Esophagus (tissue), 2 donors: ENCODE data around the gene MRPL11. TPM values are rescaled to one million over a fixed set of nuclear protein-coding genes. Genes with fewer than 3 reads are reported as not detected.
"Not testable (repeated sequence)": the region's sequence is repeated elsewhere in the genome, so short reads cannot be mapped to it uniquely, and the experiment has no call there.

Experiments
- H3K27ac ChIP-seq, 2 donors: one replicate each; pipeline ENCODE4 v1.5.1; 2013; ENCODE audit warnings: low read depth in 2 of 2, mild to moderate bottlenecking in 2 of 2, inconsistent platforms in 1 of 2, low read length in 1 of 2, moderate library complexity in 1 of 2
- H3K27me3 ChIP-seq, 2 donors: one replicate each; pipeline ENCODE4 v1.6.1; 2013; ENCODE audit warnings: low read length in 2 of 2, control low read depth in 1 of 2, mild to moderate bottlenecking in 1 of 2; ENCODE audit not compliant: insufficient read depth in 2 of 2, control insufficient read depth in 1 of 2
- H3K36me3 ChIP-seq, 2 donors: one replicate each; pipeline ENCODE4 v1.6.1; 2013; ENCODE audit warnings: low read length in 1 of 2; ENCODE audit not compliant: control insufficient read depth in 2 of 2, insufficient read depth in 2 of 2
- H3K4me1 ChIP-seq, 2 donors: one replicate each; pipeline ENCODE4 v1.6.1; 2013; ENCODE audit warnings: low read length in 1 of 2; ENCODE audit not compliant: control insufficient read depth in 2 of 2, insufficient read depth in 2 of 2
- H3K4me3 ChIP-seq, 2 donors: one replicate each; pipeline ENCODE4 v1.5.1; 2013; ENCODE audit warnings: low read length in 2 of 2, mild to moderate bottlenecking in 2 of 2, low read depth in 1 of 2, moderate library complexity in 1 of 2
- H3K9me3 ChIP-seq, 2 donors: one replicate each; pipeline ENCODE4 v1.6.1; 2013; ENCODE audit warnings: mild to moderate bottlenecking in 2 of 2, low read depth in 1 of 2, low read length in 1 of 2, moderate library complexity in 1 of 2; ENCODE audit not compliant: control insufficient read depth in 2 of 2, insufficient read depth in 1 of 2
- WGBS, 2 donors: extraction: QIAGEN DNeasy Blood & Tissue Kit; methylation state at CpG; one replicate each; pipeline ENCODE4 v1.1.7; 2013; 5-methylcytosine and 5-hydroxymethylcytosine counted together
- polyA plus RNA-seq, 2 donors: library from polyadenylated mRNA; stranded (reverse); fragments of 200-250 nt; gene quantifications; one replicate each; pipeline ENCODE4 v1.2.3, GENCODE V29; 2013
- donor health status: healthy with polysubstance abuse.
- donor health status: Bipolar disorder and iron deficiency.

The MRPL11 gene
- polyA plus RNA-seq, 2 donors: 27.2 to 51.1 TPM

DNA sequence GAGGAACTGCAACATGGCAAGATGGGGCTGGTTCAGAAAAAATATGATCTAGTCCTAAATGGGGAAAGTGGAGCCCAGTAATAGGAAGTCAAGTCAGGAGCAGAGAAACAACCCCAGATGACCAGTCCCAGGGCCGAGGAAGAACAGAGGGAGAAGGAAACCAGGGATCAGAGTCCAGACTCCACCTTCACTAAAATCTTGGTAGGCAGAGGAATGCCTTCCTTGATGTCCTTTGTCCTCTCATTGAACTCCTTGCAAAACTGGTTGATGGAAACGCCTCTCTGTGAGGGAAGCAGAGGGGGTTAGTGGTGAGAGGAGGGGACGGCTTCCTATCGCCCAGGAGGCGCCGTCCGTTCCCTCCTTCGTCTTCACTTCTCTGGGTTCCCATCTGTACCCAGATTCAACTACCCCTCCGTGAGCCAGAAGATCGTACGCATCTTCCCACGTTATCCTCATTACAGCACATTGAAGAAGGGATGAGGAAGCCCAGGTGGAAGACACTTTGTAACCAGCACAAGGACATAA lies 607 bp downstream of the MRPL11 start:
- no peaks in the 10 kb centered on the region for H3K4me1 ChIP-seq
- 5% methylated on average over 12 of the region's 12 CpGs for WGBS, 2 donors
- peak overlapping the region; percentile 85 to 92 for H3K4me3 ChIP-seq
- H3K36me3 ChIP-seq: peaks cover 7 to 13% of the 10 kb centered on the region in 2 donors
- H3K27me3 ChIP-seq: no peaks in the 10 kb centered on the region
- H3K27ac ChIP-seq: peak overlapping the region; percentile 74 to 82
- H3K9me3 ChIP-seq: no peaks in the 10 kb centered on the region

DNA sequence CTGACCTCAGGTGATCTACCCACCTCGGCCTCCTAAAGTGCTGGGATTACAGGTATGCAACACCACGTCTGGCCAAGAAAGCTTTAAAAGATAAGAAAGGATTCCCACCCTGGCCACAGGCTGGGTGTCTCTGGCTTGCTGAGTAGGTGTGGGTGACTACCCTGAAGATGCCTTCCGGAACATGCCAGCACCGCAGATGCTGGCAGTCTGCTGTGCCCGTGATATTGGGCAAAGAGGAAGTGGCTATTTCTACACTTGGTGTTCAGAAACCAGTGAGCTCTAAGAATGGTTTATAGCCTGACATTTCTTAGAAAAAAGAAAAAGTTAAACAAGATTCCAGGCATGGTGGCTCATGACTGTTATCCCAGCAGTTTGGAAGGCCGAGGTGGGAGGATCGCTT lies 6.1 kb downstream of the MRPL11 start:
- H3K4me1 ChIP-seq: no peaks in the 10 kb centered on the region
- no peak overlapping the region for H3K27ac ChIP-seq
- H3K36me3 ChIP-seq: peaks cover 7 to 13% of the 10 kb centered on the region in 2 donors
- H3K9me3 ChIP-seq: no peaks in the 10 kb centered on the region
- 88 to 89% methylated on average over 7 of the region's 7 CpGs for WGBS, 2 donors
- no peaks in the 10 kb centered on the region for H3K27me3 ChIP-seq
- no peak overlapping the region for H3K4me3 ChIP-seq

DNA sequence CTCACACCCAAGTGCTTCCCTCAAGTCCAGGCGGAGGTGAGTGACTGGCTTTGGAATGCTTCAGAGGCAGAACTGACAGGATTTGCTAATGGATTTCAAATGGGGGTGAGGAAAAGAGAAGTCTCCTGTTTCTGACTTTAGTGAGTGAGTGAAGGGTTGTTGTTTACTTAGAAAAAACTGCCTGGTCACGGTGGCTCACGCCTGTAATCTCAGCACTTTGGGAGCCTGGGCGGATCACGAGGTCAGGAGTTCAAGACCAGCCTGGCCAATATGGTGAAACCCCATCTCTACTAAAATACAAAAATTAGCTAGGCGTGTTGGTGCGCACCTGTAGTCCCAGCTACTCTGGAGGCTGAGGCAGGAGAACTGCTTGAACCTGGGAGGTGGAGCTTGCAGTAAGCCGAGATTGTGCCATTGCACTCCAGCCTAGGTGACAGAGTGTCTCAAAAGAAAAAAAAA lies 6.7 kb downstream of the MRPL11 start:
- not testable (repeated sequence) for H3K27ac ChIP-seq, H3K27me3 ChIP-seq, H3K4me3 ChIP-seq, H3K4me1 ChIP-seq, H3K9me3 ChIP-seq
- H3K36me3 ChIP-seq: peaks cover 7 to 10% of the 10 kb centered on the region in 2 donors
- 79 to 87% methylated on average over 8 of the region's 8 CpGs for whole genome bisulfite sequencing, 2 donors

DNA sequence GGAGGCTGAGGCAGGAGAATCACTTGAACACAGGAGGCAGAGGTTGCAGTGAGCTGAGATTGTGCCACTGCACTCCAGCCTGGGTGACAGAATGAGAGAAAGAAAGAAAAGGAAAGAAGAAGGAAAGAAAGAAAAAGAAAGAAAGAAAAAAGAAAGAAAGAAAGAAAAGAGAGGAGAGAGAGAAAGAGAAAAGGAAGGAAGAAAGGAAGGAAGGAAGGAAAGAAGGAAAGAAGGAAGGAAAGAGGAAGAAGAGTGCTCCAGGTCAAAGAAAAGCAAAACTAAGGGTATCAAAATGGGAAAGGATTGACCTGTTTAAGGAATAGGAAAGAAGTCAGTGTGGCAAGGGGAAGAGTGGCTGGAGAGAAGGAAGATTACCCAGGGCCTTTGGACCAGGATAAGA lies 7.4 kb downstream of the MRPL11 start:
- not testable (repeated sequence) for H3K27me3 ChIP-seq, H3K36me3 ChIP-seq, H3K9me3 ChIP-seq, H3K4me1 ChIP-seq, H3K4me3 ChIP-seq, H3K27ac ChIP-seq

DNA sequence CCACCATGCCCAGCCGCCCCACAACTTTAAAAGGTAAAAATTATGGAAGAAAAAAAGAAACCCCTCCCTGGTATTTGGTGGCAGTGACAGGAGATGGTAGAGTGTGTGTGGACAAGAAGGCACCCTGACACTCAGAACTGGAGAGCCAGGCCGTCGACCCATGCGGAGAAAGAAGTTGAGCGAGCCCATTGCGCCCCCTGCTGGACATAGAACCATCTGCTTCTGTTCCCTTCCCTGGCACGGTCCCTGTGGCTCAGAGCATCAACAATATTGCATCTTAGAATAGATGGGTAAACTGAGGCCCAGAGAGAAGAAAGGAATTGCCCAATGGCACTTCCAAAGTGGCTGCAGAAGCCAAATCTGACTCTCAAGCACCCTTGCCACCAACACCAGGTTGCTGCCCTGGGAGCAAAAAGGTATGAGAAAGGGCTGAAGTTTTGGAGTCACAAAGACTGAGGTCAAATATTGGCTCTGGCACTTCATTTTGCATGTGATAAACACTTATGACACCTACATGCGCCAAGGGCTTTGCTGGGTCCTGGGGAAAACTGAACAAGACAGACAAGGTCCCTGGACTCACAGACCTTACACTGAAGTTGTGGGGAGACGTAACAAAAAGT lies 8.6 kb downstream of the MRPL11 start:
- Histone ChIP-seq H3K4me1 (no peaks in the 10 kb centered on the region), H3K4me3 (no peak overlapping the region), H3K27ac (no peak overlapping the region), H3K36me3 (peaks cover under 1 to 1% of the 10 kb centered on the region in 2 donors), H3K9me3 (no peaks in the 10 kb centered on the region), H3K27me3 (no peaks in the 10 kb centered on the region)
- WGBS, 2 donors: 31 to 32% methylated on average over 9 of the region's 9 CpGs

DNA sequence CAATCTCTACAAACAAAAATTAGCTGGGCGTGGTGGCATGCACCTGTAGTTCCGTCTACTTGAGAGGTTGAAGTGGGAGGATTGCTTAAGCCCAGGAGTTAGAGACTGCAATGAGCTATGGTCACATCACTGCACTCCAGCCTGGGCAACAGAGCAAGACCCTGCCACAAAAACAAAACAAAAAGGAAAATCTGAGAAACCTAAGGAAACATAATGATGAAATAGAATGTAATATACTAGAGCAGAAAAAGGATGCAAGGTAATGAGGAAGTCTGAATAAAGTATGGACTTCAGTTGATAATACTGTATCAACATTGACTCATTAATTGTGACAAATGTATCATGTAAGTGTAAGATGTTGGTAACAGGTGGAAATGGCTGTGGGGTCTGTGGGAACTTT lies 9.7 kb downstream of the MRPL11 start:
- Histone ChIP-seq H3K9me3 (no peaks in the 10 kb centered on the region), H3K27me3 (no peaks in the 10 kb centered on the region), H3K4me1 (no peaks in the 10 kb centered on the region), H3K4me3 (no peak overlapping the region), H3K27ac (no peak overlapping the region), H3K36me3 (no peaks in the 10 kb centered on the region)
- WGBS, 2 donors: 81 to 87% methylated on average over 2 of the region's 2 CpGs

DNA sequence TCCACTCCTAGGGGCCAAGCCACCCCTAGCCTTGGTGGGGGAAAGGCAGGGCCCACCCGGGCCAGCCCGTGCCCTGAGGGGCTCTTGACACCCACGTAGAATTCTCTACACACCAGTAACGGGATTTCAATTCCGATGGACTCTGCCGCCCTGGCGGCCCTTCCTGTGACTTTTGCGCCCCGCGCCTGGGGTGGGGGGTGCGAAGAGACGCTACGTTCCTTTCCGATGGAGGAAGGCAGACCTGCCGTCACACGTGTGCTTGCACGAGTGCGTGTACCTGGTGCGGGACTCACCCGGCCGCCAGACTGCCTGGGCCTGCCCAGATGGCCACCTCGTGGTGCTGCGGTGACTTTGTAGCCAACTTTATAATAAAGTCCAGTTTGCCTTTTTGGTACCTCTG lies 12.3 kb downstream of the MRPL11 start:
- no peaks in the 10 kb centered on the region for H3K36me3 ChIP-seq
- H3K27ac ChIP-seq: no peak overlapping the region
- H3K4me3 ChIP-seq: no peak overlapping the region
- H3K9me3 ChIP-seq: no peaks in the 10 kb centered on the region
- H3K27me3 ChIP-seq: no peaks in the 10 kb centered on the region
- H3K4me1 ChIP-seq: no peaks in the 10 kb centered on the region
- WGBS, 2 donors: 67 to 69% methylated on average over 23 of the region's 23 CpGs

DNA sequence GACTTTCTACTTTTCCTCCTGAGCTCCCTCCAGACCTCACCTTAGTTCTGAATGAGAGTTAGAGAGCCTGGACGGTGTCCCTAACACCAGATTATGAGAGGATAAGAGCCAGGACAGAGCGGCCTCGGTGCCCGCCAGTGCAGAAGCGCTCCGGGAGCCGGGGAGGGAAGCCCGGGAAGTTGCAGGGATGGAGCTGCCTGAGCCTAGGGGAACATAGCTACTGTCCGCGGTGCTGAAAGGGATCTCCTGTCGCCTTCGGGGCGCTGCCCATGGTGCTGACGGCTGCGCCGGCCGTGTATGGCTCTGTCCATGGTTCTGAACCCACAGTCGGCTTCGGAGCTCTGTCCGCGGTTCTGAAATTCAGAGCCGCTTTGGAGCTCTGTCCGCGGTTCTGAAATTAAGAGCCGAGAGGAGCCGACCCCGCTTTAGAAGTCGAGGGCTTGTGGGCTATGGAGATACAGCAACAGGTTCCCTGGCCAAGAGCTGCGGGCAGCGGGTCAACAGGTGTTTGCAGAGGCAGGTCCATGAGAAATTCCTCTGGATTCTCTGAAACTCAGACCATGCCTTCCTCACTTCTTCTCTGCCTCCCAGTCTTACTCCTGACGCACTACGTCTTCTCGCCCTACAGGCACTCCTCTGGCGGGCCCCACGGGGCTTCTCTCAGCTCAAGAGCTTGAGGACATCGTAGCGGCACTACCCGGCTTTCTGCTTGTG lies 17.0 kb downstream of the MRPL11 start:
- Histone ChIP-seq H3K4me1 (peaks cover 0 to 6% of the 10 kb centered on the region in 2 donors), H3K4me3 (no peak overlapping the region), H3K36me3 (no peaks in the 10 kb centered on the region), H3K27ac (no peak overlapping the region), H3K27me3 (no peaks in the 10 kb centered on the region), H3K9me3 (no peaks in the 10 kb centered on the region)
- WGBS, 2 donors: 13 to 14% methylated on average over 38 of the region's 38 CpGs

DNA sequence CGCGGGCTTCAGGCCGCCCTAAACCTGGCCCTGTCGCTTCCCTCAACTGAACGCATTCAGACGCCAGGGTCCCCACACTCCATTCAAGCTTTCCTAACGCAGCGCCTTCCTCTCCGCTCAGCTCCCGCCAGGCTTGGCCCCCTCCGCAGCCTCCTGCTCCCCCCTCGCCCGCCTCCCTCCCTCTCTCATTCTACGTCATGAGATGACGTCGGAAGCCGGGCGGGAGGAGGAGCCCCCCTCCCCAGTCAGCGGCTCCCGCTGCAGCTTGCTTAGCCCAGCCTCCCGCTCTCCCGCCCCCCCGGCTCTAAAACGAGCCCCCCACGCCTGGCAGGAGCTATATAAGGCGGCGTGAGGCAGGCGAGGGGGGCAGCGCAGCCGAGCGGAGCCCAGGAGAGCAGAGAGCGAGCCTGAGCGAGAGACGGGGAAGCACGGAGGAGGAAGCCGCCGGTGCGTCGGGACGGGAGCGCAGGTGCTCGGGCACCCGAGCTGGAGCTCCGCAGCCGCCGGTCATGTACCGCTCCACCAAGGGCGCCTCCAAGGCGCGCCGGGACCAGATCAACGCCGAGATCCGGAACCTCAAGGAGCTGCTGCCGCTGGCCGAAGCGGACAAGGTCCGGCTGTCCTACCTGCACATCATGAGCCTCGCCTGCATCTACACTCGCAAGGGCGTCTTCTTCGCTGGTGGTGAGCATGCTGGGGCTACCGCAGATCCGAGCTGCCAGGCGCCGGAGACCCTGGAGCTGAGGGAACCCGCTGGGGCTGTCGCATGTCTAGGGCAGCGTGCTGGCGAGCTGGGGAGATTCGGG lies 17.8 kb downstream of the MRPL11 start, which contains the start of gene NPAS4:
Gene NPAS4 (plus strand): TSS at position 365 of the 806 bp plus-strand sequence. CDS start 145 bp downstream, at position 510.
- H3K4me1 ChIP-seq: peaks cover 0 to 6% of the 10 kb centered on the region in 2 donors
- no peaks in the 10 kb centered on the region for H3K9me3 ChIP-seq
- no peak within 1 kb of the TSS for H3K4me3 ChIP-seq
- no peaks in the 10 kb centered on the region for H3K27me3 ChIP-seq
- no peak within 1 kb of the TSS for H3K27ac ChIP-seq
- H3K36me3 ChIP-seq: no peaks in the 10 kb centered on the region
- 14 to 15% methylated on average over 66 to 71 of the region's 71 CpGs for WGBS, 2 donors
